ENCODE measurements around the gene CCDC51.
"Not testable (repeated sequence)": the region's sequence is repeated elsewhere in the genome, so short reads cannot be mapped to it uniquely, and the experiment has no call there.

CCDC51 gene

GRCh38 chr3:48405971-48406370 lies 33.9 kb downstream of the CCDC51 start:
- no peak for DNase-seq (ENCODE audit: low spot score)

DNA sequence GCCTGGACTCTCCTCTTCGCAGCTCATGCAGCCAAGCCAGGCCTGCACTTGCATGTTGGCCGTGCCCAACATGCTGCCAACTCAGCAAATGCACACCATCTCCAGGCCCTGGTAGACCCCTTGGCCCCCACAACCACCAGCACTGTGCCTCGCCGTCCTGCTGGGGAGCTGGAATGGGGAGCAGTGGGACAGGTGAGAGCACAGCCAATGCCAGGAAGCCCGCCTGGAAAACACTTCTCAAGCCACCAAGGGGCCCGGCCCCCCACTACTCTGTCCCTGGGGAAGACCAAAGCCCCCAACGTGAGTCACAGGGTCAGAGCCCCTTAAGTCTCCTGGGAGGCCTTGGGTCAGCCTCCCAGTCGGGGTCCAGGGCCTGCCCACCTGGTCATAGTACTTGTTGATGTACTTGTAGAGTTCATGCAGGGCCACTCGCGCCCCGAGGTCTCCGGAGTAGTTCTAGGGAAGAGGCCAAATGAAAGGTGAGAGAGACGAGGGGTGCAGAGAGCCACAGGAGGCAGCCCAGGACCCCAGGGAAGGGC lies 34.5 kb downstream of the CCDC51 start:
- no peak for DNase-seq (ENCODE audit: low spot score)

GRCh38 chr3:48404440-48405342 lies 35.2 kb downstream of the CCDC51 start:
- DNase-seq (ENCODE audit: low spot score), result no peak

DNA sequence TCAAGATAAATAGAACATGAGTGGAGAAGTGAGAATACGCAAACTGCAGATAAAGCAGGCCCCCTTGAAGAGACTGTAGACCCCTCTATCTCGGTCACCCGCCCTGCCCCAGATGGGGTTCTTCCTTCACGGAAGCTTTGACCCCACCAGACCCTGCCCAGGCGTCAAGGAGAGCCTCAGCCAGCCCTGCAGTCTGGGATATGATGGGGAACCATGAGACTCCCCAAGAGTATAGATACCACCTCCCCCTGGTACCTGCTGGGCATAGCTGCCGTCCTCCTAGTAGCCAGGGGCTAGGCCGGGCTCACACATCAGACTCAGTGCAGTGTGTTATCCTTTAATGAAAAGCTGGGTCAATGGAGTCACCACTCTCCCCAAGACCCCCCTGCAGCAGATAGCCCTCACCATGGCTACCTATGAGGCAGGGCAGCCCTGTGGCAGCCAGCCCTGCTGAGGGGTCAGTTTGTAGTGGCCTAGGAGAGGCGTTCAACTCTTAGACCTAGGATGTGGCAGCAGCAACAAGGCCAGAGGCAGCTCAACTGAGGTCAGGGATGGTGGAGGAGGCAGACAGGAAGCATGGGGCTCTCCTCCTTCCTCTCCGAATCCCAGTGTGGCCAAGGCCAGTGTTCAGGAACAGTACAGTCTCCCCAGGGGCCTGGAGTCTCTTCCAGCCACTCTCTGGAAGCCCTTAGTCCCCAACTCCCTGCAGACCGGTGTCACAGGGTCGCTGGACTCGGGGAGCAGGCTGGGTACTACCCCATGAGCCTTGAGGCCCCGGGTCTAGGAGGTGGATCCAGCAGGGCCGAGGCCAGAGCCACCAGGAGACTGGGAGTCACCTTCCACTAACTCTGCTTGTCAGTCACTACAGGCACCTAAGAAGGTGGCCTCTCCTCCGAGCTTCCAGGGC lies 36.1 kb downstream of the CCDC51 start:
- no peak for DNase-seq (ENCODE audit: low spot score)

GRCh38 chr3:48402907-48403306 lies 37.0 kb downstream of the CCDC51 start:
- no peak for DNase-seq (ENCODE audit: low spot score)

DNA sequence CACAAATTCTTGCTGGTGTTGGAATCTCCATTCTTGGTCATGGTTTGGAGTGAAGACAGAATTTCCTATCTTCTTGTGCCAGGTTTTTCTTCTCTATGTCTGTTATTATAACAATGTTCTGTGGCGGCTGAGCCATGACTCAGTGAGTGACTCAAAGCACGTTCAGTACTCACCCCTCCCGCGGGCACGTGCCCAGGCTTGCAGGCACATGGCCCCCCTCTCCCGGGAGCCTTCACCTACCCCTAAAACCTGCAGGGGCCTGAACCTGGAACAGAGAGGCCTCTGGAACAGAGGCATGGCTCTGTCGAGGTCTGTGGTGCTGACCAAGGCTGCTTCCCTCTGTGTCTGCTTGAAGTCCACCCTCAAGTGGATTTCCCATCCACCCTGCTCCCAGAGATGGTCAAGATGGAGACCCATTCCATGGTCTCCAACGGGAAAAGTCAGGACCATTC lies 37.6 kb downstream of the CCDC51 start:
- DNase-seq (ENCODE audit: low spot score), result peak; percentile 81

- not testable (repeated sequence) for DNase-seq (ENCODE audit: low spot score)
Measured at GRCh38 chr3:48401434-48401901, 38.5 kb downstream of the CCDC51 start.

GRCh38 chr3:48400824-48401433 lies 39.0 kb downstream of the CCDC51 start:
- DNase-seq (ENCODE audit: low spot score), result peak; percentile 86

DNA sequence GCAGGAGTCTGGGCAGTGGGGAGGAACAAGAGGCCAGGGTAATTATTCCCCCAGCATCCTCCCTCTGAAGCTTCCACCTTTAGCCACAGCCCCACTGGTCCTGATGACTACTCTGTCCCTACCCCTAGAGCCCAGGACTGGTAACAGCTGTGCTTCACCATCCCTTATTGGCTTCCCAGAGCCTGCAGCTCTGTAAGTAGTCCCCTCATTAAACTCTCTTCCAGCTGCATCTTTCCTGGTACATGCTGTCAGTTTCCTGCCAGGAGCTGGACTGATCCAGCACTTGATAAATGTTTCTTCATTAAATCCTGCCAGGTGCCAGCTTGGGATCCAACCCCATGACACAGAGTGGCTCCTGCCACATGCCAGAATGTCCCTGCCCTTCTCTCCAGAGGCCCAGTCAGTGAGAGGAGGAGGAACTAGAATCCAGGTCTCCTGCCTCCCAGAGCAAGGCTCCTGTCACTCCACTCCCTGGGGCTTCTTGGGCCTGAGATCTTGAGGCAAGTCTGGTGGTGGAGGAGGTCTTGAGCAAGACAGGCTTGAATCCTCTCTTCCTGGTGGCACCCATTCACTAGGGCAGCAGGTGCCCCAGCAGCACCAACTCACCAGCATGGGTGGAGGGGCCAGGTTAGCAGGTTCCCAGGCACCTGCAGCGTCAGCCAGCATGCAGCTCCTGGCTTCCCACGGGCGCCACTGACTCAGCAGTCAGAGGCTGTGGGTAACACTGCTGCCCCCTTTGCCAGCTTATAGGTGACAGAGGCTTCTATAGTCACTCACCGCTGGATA lies 40.3 kb downstream of the CCDC51 start:
- no peak for DNase-seq (ENCODE audit: low spot score)

DNA sequence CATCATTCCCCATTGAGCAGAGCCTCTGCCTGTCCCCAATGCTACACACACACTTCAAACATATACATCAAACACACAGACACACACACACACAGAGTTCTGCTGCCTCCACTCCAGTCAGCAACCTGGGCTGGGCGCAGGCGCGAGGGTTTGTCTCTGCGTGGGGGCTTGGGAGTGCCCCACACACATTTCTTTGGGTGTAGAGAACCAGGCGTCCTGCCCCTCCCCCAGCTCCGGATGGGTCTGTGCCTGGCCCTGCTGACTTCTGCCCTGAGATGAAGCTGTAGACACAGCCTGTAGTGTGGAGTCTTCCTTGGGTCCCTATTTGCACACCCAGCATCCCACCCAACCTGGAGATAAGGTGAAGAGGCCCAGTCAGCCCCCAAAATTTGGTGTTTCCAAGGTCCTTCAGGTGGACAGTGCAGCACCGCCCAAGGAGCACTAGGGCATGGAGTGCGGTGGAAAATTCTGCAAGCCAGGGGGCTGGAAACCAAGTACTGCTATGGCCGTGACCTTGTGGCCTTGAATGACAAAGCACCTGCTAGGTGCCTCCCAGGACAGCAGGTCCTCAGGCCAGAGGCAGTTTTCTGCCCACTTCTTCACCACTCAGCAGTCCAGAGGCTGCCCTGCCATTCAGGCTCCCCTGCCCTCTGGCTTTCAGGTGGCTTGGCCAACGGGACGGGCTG lies 41.1 kb downstream of the CCDC51 start:
- no peak for DNase-seq (ENCODE audit: low spot score)

DNA sequence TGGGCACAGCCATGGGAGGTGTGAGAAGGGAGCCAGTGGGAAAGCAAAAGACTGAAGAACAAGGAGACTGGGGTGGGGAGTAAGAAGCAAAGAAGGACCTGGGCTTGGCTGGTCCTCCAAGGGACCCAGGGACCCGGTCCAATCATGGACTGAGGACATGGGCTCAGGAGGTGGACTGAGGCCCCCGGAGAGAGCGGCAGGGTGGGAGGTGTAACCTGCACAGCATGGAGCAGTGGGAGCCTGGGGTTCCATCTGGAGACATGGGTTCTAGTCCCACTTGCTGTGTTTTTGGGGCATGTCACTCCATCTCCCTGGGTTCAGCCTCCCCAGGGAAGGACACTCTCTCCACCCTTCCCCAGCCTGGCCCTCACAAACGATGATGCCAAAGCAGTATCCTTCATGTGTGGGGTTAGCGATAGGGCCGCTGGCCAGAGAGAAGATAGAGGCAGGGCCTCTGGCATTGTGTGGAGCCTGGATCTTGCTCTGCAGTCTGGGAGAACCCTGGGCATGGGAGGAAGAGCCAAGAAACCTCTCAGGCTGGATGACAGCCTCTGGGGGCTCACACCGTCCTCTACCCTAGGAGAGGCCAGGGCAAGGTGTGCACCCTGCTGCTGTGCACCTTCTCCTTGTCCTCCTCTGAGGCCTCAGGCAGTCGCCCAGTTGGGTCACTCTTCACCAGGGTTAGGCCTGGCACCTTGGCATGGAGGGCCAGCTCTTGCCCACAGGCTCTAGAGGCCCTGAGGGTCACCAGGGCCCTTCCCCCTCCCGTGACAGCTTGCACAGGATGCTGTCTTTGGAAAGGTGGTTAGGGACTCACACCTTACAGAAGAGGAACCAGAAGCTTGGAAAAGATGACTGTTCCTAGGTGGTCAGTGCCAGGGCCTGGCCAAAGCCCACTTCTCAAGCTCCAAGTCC lies 41.9 kb downstream of the CCDC51 start:
- no peak for DNase-seq (ENCODE audit: low spot score)

- no peak for DNase-seq (ENCODE audit: low spot score)
Measured at GRCh38 chr3:48395714-48396113, 44.2 kb downstream of the CCDC51 start.

GRCh38 chr3:48394391-48394790 lies 45.5 kb downstream of the CCDC51 start:
- no peak for DNase-seq (ENCODE audit: low spot score)

DNA sequence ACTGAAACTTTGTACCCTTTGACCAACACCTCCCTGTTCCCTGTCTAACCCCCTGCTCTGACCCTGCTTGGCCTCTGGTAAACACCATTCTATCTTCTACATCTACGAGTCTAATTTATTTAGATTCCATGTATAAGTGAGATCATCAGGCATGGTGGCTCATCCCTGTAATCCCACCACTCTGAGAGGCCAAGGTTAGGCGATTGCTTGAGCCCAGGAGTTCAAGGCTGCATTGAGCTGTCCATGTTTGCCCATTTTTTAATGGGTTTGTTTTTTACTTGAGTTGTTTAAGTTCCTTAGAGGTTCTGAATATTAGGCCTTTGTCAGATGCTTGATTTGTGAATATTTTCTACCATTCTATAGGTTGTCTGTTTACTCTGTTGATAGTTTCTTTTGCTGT lies 51.0 kb downstream of the CCDC51 start:
- DNase-seq (ENCODE audit: low spot score), result no peak

DNA sequence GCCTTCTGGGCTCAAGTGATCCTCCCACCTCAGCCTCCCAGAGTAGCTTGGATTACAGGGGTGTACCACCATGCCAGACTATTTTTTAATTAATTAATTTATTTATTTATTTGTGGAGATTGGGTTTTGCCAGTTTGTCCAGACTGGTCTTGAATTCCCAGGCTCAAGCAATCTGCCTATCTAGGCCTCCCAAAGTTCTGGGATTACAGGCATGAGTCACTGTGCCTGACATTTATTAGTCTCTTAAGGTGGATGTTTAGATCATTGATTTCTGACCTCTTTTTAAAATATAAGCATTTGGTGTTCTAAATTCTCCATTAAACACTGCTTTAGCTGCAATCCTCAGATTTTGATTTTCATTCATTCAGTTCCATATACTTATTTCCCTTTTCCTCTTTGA lies 52.3 kb downstream of the CCDC51 start:
- DNase-seq (ENCODE audit: low spot score), result no peak

Measured in COLO829 (cell line).